ENCODE data around the gene RCAN3.
"Not testable (repeated sequence)": the region's sequence is repeated elsewhere in the genome, so short reads cannot be mapped to it uniquely, and the experiment has no call there.

RCAN3 gene

GRCh38 chr1:24515671-24516209, 13.1 kb downstream of the RCAN3 start:
- DNase-seq, result not testable (repeated sequence)

GRCh38 chr1:24516506-24516905, 13.9 kb downstream of the RCAN3 start:
- no peak for DNase-seq

- no peak for DNase-seq
Observed at GRCh38 chr1:24517898-24518297, 15.3 kb downstream of the RCAN3 start.

GRCh38 chr1:24520282-24520681, 17.6 kb downstream of the RCAN3 start:
- DNase-seq, result not testable (repeated sequence)

- no peak for DNase-seq
Observed at GRCh38 chr1:24525606-24526005, 23.0 kb downstream of the RCAN3 start.

- no peak for DNase-seq
Observed at GRCh38 chr1:24526045-24526444, 23.4 kb downstream of the RCAN3 start.

GRCh38 chr1:24526940-24527542, 24.4 kb downstream of the RCAN3 start:
- peak; percentile 10 for DNase-seq

GRCh38 chr1:24528744-24529143, 26.1 kb downstream of the RCAN3 start:
- DNase-seq, result peak; percentile 83

- not testable (repeated sequence) for DNase-seq
Observed at GRCh38 chr1:24529292-24529691, 26.7 kb downstream of the RCAN3 start.

- no peak for DNase-seq
Observed at GRCh38 chr1:24535021-24535424, 32.4 kb downstream of the RCAN3 start.

- DNase-seq, result no peak
Observed at GRCh38 chr1:24535778-24536177, 33.1 kb downstream of the RCAN3 start.

GRCh38 chr1:24536391-24536840, 33.8 kb downstream of the RCAN3 start:
- DNase-seq, result no peak

- no peak for DNase-seq
Observed at GRCh38 chr1:24540051-24540905, 37.6 kb downstream of the RCAN3 start.

GRCh38 chr1:24540906-24541710, 38.5 kb downstream of the RCAN3 start:
- DNase-seq, result no peak

GRCh38 chr1:24541711-24542346, 39.2 kb downstream of the RCAN3 start:
- no peak for DNase-seq

GRCh38 chr1:24544239-24544638, 41.6 kb downstream of the RCAN3 start:
- no peak for DNase-seq

- no peak for DNase-seq
Observed at GRCh38 chr1:24545662-24546061, 43.0 kb downstream of the RCAN3 start.

GRCh38 chr1:24547195-24547594, 44.6 kb downstream of the RCAN3 start:
- DNase-seq, result no peak

GRCh38 chr1:24548070-24548469, 45.4 kb downstream of the RCAN3 start:
- DNase-seq, result no peak

GRCh38 chr1:24549210-24549609, 46.6 kb downstream of the RCAN3 start:
- DNase-seq, result not testable (repeated sequence)

- no peak for DNase-seq
Observed at GRCh38 chr1:24551290-24551959, 48.8 kb downstream of the RCAN3 start.

- no peak for DNase-seq
Observed at GRCh38 chr1:24551960-24552571, 49.4 kb downstream of the RCAN3 start.

All from NCI-H146 (cell line).